A172 (cell line): Measurements from ENCODE around the gene KLHL3. TPM values are rescaled to one million over a fixed set of nuclear protein-coding genes. Genes with fewer than 3 reads are reported as not detected.
"Not testable (repeated sequence)": the region's sequence is repeated elsewhere in the genome, so short reads cannot be mapped to it uniquely, and the experiment has no call there.

Experiments used
- DNase-seq: peaks from one replicate; pipeline ENCODE4 v3.0.0-alpha.2; 2015; ENCODE audit warnings: low spot score
- total RNA-seq: library from RNA; depleted of rRNA; stranded (reverse); fragments of >200 nt; shearing (Covaris generic); gene quantifications from 2 replicates; pipeline ENCODE4 v1.2.3, GENCODE V29; 2014; rRNA removed

KLHL3 gene
- total RNA-seq, result 0.43 and 1.3 TPM in 2 replicates

DNA sequence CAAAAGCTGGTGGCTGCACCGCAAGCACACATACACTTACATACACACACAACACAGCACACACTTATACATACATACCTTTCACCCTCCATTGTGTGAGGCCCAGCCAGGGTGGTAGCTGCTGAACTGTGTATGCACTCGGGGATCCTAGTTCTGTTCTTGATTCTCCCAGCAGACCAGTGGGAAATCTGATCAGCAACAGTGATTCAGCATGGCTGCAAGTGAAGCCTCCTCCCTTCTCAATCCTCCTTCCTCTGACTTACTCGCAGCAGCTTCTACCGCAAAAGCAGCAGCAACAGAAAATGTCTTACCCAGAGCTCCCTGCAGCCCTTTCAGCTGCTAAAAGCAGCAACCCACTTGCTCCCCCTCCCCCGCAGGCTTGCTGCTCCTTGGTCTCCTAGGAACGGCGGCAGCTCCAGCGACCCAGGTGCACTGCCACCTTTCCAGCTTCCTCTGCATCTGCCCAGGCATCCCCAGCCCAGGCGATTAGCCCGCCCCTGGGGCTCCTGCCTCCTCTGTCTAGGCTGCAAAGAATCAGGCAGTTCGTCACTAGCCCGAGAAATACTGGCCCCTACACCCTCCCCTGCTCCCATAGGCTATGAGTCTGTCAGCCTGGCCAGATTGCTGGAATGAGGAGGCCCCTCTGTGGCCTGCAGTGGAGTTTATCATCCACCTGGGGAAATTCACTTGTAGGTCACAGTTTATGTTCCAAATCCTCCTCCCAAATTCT lies at the start of gene KLHL3:
Gene KLHL3, minus strand, starts transcription at position 535 of the 730 bp plus-strand sequence. Its CDS starts 443 bp downstream, at position 92.
- no peak for DNase-seq

DNA sequence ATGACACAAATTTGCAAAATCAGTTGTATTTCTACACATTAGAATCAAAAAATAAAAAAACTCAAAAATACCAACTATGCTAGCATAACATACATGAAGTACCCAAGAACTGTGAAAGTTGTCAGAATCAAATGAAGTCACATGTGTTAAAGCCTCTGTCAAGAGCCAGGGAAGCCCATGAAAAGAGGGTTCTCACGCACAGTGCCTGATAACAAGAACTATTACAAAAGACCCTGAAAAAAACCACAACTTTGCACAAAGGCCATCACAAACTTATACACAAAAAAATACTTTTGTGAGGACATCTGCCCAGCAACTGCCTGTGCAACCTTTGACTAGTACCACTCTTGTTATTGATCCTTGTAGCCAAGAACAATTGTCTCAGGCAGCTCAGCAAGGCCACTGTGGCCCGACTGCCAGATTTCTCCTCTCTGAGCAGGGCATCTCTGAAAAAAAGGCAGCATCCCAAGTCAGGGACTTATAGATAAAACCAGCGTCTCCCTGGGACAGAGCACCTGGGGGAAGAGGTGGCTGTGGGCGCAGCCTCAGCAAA lies 47.2 kb upstream of the KLHL3 start:
- no peak for DNase-seq

DNA sequence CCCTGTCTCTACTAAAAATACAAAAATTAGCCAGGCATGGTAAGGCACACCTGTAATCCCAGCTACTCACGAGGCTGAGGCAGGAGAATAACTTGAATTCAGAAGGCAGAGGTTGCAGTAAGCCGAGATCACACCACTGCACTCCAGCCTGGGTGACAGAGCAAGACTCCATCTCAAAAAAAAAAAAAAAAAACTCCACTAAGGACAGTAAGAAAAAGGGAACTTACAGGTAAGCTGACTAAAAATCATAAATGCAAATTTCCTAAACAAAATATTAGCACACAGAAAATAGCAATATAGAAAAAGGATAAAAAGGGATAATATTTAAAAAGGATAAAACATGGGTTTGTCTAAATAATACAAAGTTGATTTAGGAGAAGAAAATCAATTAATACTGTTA lies 46.2 kb upstream of the KLHL3 start:
- no peak for DNase-seq

DNA sequence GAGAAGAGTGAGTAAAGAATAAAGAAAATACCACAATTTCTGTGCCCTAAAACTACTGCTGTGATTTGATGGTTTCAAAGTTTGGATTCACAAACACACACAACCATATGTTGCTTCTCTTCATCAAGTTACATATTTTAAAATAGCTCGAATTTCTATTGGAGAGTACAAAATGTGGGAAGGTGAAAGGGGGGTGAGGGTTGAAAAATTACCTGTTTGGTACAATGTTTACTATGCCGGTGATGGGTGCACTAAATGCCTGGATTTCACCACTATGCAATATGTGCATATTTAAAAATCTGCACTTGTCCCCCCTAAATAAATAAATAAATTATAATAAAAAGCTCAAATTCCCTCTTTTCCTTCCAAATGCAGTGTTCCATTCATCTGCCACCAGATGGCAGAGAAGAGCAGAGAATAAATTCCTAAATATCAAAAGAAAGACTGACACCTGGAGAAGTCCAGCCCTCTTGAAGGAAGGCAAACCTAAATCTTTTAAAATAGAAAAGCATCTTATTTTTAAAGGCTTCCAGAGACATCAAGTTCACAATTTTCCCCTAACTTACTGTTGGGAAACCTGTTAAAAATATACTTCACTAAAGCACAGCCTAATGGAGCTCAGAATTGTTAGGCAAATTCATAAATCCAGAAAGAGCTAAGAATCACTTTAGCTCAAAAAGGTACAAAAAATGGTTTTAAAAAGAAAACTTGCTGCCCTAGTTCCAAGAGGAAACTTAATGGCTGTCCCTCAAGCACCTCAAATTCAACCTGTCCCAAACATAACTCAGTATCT lies 43.1 kb upstream of the KLHL3 start:
- DNase-seq, result peak; percentile 35

DNA sequence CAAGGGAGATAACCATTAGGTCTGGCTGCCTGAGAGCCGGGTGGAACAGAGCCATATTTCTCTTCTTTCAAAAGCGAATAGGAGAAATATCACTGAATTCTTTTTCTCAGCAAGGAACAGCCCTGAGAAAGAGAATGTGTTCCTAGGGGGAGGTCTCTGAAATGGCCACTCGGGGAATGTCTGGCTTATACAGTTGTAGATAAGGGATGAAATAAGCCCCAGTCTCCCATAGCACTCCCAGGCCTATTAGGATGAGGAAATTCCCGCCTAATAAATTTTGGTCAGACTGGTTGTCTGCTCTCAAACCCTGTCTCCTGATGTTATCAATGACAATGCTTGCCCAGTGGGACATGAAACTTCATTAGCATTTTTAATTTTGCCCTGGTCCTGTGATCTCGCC lies 32.0 kb upstream of the KLHL3 start:
- not testable (repeated sequence) for DNase-seq

DNA sequence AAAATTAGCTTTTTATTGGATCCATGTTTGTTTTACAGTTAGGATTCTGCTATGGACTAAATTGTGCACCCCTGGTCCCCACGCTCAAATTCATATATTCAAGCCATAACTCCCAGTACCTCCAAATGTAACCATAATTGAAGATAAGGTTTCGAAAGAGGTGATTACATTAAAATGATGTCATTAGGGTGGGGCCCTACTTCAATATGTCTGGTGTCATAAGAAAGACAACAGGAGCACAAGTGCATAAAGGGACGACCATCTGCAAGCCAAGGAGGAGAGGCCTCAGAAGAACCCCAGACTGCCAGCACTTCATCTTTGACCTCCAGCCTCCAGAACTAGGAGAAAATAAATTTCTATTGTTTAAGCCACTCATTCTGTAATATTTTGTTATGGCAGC lies 25.7 kb upstream of the KLHL3 start:
- DNase-seq, result no peak

GRCh38 chr5:137760719-137761516 lies 25.0 kb upstream of the KLHL3 start:
- peak; percentile 14 for DNase-seq

DNA sequence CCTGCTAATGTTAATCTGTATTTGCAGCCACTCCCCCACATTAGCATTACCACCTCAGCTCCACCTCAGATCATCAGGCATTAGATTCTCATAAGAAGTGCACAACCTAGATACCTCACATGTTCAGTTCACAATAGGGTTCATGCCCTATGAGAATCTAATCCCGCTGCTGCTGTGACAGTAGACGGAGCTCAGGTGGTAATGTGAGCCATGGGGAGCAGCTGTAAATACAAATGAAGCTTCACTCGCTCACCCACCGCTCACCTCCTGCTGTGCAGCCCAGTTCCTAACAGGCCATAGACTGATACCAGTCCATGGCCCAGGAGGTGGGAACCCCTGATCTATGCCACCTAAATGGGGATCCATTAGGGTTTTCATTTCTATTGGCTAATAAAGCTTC lies 24.4 kb upstream of the KLHL3 start:
- no peak for DNase-seq

GRCh38 chr5:137758715-137759306 lies 22.9 kb upstream of the KLHL3 start:
- peak; percentile 14 for DNase-seq

DNA sequence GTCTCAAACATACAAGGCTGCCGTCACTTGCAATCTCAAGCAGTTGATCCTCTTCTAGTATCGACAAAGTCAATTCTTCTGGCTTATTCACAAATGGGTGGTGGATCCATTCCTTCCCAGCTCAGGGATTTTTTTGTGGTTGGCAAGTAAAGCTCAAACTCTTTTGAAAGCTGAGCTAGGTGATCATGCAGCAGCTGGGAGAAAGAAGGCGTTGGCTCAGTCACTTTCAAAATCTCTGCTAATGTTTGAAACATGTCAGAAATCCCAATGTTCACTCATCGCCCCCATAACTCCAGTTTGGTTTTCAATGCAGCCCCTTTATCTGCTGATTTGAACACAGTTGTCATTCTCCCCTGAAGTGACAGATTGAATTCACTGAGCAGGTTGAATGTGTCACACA lies 22.2 kb upstream of the KLHL3 start:
- DNase-seq, result no peak

DNA sequence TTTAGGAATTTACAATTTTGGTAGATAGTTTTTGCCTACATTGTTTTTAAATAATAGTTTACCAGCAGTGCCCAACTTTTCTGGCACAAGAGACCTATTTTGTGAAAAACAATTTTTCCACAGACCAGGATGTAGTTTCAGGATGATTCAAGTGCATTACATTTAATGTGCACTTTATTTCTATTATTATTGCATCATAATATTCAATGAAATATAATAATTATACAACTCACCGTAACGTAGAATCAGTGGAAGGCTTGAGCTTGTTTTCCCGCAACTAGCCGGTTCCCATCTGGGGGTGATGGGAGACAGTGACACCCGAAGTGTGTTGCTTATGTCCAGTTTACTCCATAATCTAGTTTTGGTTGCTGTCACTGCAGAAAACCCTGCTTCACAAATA lies 21.7 kb upstream of the KLHL3 start:
- DNase-seq, result no peak

GRCh38 chr5:137754961-137755762 lies 19.3 kb upstream of the KLHL3 start:
- no peak for DNase-seq

- DNase-seq, result peak; percentile 93
Observed at GRCh38 chr5:137754188-137754960, 18.5 kb upstream of the KLHL3 start, which contains the start of gene HNRNPA0. TSS of gene HNRNPA0 (minus strand) at chr5:137754363. CDS start at chr5:137754066, 297 bp downstream.

- no peak for DNase-seq
Observed at GRCh38 chr5:137753691-137754187, 17.9 kb upstream of the KLHL3 start.

DNA sequence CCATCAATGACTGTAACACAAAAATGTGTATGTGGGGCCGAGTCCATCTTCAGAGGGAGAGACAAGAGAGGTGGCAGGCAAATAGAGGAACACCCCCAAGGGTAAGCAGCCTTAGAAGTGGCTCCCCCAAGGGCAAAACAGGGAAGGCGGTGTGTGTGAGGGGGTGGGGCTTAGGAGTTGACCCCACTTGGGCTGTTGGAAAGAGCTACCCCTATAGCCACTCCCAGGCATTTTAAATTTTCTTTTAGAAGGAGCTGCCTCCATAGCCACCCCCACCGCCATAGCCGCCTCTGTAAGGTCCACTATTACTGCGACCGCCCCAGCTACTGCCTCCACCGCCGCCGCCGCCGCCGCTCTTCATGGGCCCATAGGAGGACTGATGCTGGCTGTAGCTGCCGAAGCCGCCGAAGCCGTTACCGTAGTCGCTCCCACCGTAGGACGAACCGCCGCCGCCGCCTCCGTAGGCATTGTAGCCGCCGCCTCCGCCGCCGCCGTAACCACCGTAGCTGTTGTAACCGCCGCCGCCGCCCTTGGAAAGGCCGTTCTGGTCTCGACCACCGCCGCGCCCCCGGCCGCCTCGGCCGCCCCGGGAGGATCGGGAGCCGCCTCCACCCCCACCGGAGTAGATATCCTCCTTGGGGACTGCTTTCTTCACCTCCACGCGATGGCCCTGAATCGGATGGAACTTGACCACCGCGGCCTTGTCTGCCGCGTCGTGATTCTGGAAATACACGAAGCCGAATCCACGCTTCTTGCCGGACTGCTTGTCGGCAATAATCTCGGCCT lies 17.2 kb upstream of the KLHL3 start:
- DNase-seq, result peak; percentile 25

GRCh38 chr5:137751869-137752491 lies 16.1 kb upstream of the KLHL3 start:
- peak; percentile 48 for DNase-seq

DNA sequence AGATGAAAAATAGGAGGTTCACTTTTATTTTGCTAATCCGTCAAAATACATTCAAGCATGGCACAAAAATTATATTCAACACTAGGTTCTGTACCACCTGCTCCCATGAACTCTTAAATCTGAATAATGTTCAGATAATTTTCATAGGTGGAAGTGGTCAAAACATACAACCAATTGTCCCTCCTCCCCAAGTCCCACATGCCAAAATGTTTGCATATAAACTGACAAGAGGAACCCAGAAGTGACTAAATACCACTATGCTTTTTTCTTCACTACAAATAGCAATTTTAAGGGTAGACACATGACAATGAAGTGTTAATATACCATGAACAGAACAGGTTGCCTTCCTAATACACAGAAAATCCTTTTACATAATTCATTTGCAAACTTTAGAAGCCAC lies 14.5 kb upstream of the KLHL3 start:
- no peak for DNase-seq

DNA sequence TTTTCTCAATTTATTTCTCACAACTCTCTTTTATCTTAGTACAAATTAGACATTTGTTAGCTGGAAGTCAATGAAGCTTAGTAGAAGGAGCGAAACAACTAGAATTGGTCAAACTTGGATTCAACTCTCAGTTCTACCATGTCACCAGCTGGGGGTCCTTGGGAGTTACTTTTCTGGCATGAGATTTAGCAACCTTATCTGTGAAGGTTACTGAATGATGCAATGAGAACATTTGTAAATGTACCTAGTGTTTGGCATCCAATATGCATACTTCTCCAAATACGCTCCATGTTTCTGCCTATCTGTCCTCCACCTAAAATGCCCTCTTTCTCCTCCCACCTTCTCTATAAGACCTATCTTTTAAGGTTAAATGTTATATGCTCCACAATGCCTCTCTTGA lies 12.0 kb upstream of the KLHL3 start:
- no peak for DNase-seq
